Measurements from ENCODE around the gene ST6GALNAC2.
"Not testable (repeated sequence)": the region's sequence is repeated elsewhere in the genome, so short reads cannot be mapped to it uniquely, and the experiment has no call there.

The ST6GALNAC2 gene

DNA sequence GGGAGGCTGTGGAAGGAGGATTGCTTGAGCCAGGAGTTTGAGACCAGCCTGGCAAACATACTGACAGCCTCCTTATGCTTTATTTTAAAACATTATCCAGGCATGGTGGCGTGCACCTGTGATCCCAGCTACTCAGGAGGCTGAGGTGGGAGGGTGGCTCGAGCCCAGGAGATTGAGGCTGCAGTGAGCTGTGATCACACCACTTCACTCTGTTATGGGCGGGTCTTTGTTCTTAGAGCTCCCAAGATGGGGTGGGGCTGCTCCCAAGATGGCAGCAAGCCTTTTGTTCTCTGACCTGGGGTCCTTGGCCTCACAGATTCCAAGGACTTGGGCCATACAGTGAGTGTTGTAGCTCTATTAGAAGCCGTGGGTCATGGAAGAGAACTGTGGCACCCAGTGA lies 26.1 kb upstream of the ST6GALNAC2 start:
- TF ChIP-seq, protein P1, sequence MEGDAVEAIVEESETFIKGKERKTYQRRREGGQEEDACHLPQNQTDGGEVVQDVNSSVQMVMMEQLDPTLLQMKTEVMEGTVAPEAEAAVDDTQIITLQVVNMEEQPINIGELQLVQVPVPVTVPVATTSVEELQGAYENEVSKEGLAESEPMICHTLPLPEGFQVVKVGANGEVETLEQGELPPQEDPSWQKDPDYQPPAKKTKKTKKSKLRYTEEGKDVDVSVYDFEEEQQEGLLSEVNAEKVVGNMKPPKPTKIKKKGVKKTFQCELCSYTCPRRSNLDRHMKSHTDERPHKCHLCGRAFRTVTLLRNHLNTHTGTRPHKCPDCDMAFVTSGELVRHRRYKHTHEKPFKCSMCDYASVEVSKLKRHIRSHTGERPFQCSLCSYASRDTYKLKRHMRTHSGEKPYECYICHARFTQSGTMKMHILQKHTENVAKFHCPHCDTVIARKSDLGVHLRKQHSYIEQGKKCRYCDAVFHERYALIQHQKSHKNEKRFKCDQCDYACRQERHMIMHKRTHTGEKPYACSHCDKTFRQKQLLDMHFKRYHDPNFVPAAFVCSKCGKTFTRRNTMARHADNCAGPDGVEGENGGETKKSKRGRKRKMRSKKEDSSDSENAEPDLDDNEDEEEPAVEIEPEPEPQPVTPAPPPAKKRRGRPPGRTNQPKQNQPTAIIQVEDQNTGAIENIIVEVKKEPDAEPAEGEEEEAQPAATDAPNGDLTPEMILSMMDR (conservative IDR thresholded peaks at IDR 0.05): no peak
- no peak overlapping the region for H3K27ac ChIP-seq

DNA sequence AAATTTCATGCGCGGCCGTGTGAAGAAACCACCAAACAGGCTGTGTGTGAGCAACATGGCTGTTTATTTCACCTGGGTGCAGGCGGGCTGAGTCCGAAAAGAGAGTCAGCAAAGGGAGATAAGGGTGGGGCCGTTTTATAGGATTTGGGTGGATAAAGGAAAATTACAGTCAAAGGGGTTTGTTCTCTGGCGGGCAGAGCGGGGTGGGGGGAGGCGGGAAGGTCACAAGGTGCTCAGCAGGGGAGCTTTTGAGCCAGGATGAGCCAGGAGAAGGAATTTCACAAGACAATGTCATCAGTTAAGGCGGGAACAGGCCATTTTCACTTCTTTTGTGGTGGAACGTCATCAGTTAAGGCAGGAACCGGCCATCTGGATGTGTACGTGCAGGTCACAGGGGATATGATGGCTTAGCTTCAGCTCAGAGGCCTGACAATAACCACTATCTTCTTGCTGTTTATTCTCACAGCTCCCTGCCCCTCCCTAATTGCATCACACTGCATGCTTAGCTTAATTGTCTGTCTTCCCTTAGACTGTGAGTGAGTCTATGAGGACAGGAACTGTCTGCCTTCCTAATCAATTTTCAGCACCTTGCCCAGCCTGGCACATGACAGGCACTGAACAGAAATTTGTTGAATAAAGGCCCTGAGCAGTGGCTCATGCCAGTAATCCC lies 25.6 kb upstream of the ST6GALNAC2 start:
- not testable (repeated sequence) for H3K27ac ChIP-seq

DNA sequence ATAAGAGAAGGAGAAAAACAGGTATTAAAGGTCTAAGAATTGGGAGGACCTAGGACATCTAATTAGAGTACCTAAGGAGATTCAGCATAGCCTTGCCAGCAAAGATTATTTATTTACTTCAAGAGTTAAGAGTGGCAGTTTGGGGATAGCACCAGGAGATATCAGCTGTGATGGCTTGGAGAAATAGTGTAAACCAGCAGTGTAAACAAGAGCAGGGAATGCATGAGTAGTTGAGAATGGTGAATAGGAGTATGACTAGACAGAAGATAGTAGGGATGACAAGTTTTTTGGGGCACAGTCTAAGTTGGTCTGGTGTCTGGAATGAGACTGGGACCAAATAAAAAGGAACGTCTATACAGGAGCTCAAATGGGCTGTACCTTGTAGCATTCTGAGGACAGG lies 21.0 kb upstream of the ST6GALNAC2 start:
- not testable (repeated sequence) for H3K27ac ChIP-seq

DNA sequence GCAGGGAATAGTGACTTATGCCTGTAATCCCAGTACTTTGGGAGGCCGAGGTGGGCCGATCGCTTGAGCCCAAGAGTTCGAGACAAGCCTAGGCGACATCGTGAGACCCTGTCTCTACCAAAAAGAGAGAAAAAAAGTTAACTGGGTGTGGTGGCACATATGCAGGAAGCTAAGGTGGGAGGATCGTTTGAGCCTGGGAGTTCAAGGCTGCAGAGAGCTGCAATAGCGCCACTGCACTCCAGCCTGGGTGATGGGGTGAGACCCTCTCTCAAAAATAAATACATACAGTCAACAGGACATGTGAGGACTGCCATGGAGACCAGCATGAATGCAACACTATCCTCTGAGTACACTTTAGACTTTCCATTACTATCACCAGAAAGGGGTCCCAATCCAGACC lies 15.4 kb upstream of the ST6GALNAC2 start:
- TF ChIP-seq, protein P1 (conservative IDR thresholded peaks at IDR 0.05): no peak
- H3K27ac ChIP-seq: no peak overlapping the region

DNA sequence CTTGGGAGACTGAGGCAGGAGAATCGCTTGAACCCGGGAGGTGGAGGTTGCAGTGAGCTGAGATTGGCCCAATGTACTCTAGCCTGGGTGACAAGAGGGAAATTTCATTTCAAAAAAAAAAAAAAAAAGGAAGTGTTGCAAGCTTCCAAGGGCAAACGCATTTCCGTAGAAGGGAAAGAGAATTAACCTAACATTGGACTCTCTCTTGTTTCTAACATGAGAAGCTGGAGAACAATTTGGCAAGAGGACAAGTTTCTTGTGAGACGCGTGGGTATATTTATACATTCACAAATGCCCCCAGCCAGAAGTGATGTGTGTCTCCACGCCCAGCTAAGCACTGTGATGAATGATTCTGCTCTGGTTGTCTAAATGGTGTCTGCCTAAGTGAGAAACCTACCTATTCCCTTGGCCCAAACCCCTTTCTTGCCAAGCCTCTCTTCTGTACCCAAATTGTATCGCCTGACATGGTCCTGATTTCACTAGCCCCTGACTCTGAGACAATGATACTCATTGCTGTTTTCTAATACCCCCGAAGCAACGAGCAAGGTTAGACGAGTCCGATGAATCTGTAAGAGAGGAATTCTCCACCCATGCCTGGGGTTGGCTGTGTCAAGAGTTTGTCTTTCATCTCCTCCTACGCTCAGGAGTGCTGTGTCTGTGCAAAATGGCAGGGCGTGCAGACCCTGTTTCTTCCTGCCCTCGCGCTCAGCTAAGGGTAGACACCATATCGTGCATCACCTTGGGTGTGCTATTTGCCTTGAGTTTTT lies 14.2 kb upstream of the ST6GALNAC2 start:
- TF ChIP-seq, protein P1 (conservative IDR thresholded peaks at IDR 0.05): no peak
- H3K27ac ChIP-seq: no peak overlapping the region

DNA sequence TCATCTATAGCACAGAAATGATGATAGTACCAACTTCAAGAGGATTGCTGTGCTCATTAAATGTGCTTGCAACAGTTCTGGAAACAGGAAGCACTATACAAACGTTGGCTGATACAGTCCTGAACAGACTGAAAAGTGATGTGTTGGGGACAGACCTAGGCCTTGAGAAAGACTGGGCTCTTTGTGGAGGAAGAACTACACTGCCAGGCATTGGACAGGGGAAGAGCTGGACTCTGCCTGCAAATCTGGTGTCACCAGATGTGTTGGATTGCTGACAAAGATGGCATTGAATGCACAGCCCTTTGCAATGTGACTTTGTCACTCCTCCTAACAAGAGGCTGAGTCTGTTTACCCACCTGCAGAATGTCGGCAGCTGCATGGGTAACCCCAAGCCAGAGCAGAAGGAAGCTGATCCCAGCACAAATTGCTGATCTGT lies 12.4 kb upstream of the ST6GALNAC2 start:
- TF ChIP-seq, protein P1 (conservative IDR thresholded peaks at IDR 0.05): no peak
- H3K27ac ChIP-seq: no peak overlapping the region

DNA sequence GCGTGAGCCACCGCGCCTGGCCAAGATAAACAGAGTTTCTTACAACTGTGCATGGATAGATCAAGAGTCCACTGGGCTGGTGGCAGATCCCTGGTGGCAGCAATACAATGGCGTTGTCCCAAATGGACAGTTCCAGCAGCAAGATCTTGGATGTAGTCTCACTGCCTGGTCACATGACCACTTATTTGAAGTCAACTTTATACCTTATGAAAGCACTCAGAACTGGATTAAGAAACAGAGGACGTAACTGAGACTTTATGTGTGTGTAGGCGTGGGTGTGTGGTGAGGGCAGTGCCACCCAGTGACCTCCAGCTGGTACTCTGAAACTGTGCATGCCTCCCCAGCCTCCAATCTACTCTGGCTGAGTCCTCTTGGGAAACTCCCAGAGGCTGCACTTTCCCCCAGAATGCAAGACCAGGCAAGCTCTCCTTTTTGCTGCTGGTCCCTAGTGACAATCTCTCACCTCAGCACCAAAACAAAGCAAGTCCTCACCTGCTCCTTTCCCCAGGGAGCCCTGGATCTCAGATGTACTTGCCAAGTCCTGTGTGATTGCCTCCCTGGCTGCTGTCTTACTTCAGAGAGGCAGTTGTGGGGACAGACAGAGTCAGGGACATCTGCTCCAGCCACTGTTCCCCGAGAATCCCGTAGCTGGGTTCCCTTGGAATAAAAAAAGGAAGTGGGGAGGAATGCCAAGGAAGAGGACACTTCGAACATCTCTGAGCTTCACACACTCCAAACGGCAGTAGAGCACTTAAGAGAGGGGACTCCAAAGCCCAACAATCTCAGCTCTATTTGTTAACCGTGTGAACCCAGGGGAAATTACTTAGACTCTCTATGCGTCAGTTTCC lies 11.7 kb upstream of the ST6GALNAC2 start:
- no peak overlapping the region for H3K27ac ChIP-seq
- TF ChIP-seq, protein P1 (conservative IDR thresholded peaks at IDR 0.05): no peak

DNA sequence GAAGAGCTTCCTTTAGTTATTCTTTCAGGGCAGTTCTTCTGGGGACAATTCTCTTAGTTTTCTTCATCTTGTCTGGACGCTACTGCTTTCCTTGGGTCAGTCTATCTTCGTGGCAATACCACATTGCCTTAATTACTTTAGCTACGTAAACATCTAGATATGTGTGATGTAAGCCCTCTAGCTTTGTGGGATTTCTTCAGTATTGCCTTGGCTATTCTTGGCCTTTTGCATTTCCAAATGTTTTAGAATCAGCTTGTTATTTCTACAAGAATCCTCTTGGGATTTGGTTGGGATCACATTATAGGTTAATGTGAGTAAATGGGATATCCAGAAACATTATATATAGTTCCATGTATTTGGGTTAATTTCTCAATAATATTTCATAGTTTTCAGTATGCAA lies 9.0 kb upstream of the ST6GALNAC2 start:
- H3K27ac ChIP-seq: no peak overlapping the region
- TF ChIP-seq, protein P1 (conservative IDR thresholded peaks at IDR 0.05): no peak

All from VCaP (cell line).